OCI-LY1 (cell line): ENCODE results near the gene ACTL8.

Experiments used
- H2AFZ ChIP-seq: fragments of 200-600 bp; sonication (generic), shearing (Covaris generic); 2 replicates; pipeline ENCODE4 v1.6.0; 2014; ENCODE audit warnings: antibody characterized with exemption, mild to moderate bottlenecking, low read length
- H3F3A ChIP-seq: fragments of 200-600 bp; sonication (generic), shearing (Covaris generic); 2 replicates; pipeline ENCODE4 v1.6.0; 2014; ENCODE audit warnings: mild to moderate bottlenecking, antibody characterized with exemption, low read length, moderate library complexity; ENCODE audit not compliant: insufficient read depth
- H3K27ac ChIP-seq: fragments of 200-600 bp; sonication (generic); 2 replicates; pipeline ENCODE4 v1.5.1; 2014; ENCODE audit warnings: low read length, mixed run types, mild to moderate bottlenecking, low read depth; ENCODE audit not compliant: poor library complexity, severe bottlenecking
- H3K27me3 ChIP-seq: fragments of 200-600 bp; sonication (generic); 2 replicates; pipeline ENCODE4 v1.6.0; 2014; ENCODE audit warnings: antibody characterized with exemption, mild to moderate bottlenecking, low read length, moderate library complexity; ENCODE audit not compliant: insufficient read depth
- H3K36me3 ChIP-seq: fragments of 200-600 bp; sonication (generic); 2 replicates; pipeline ENCODE4 v1.6.1; 2014; ENCODE audit warnings: mild to moderate bottlenecking, antibody characterized with exemption, low read length, moderate library complexity, mixed read lengths; ENCODE audit not compliant: insufficient read depth
- H3K4me1 ChIP-seq: fragments of 200-600 bp; sonication (generic); 2 replicates; pipeline ENCODE4 v1.5.1; 2014; ENCODE audit warnings: mild to moderate bottlenecking, low read length, moderate library complexity; ENCODE audit not compliant: insufficient read depth, severe bottlenecking
- H3K4me2 ChIP-seq: fragments of 200-600 bp; sonication (generic), shearing (Covaris generic); 2 replicates; pipeline ENCODE4 v1.6.1; 2014; ENCODE audit warnings: low read length
- H3K4me3 ChIP-seq: fragments of 200-600 bp; sonication (generic); 2 replicates; pipeline ENCODE4 v1.5.1; 2014; ENCODE audit warnings: low read length, low read depth, mild to moderate bottlenecking, mixed read lengths; ENCODE audit not compliant: poor library complexity, severe bottlenecking
- H3K79me2 ChIP-seq: fragments of 200-600 bp; shearing (Covaris generic); 2 replicates; pipeline ENCODE4 v1.6.1; 2016; ENCODE audit warnings: mixed run types, low read length, mixed read lengths; ENCODE audit not compliant: insufficient read depth
- H3K9ac ChIP-seq: fragments of 200-600 bp; sonication (generic), shearing (Covaris generic); 2 replicates; pipeline ENCODE4 v1.6.1; 2014; ENCODE audit warnings: mild to moderate bottlenecking, low read length, mixed read lengths
- H3K9me2 ChIP-seq: fragments of 200-600 bp; sonication (generic), shearing (Covaris generic); 2 replicates; pipeline ENCODE4 v1.6.1; 2014; ENCODE audit warnings: low read depth, mild to moderate bottlenecking, low read length, mixed read lengths
- H3K9me3 ChIP-seq: fragments of 200-600 bp; shearing (Covaris generic); 2 replicates; pipeline ENCODE4 v1.6.1; 2014; ENCODE audit warnings: low read length, mixed read lengths
- H4K20me1 ChIP-seq: fragments of 200-600 bp; sonication (generic), shearing (Covaris generic); 2 replicates; pipeline ENCODE4 v1.6.0; 2016; ENCODE audit warnings: mild to moderate bottlenecking, low read length; ENCODE audit not compliant: insufficient read depth
- EZH2 ChIP-seq: fragments of 200-600 bp; sonication (generic), shearing (Covaris generic); IDR thresholded peaks from 2 replicates; pipeline ENCODE4 v1.8.0; 2017; ENCODE audit warnings: borderline replicate concordance, mixed run types, mild to moderate bottlenecking, antibody characterized with exemption, low read length, moderate library complexity, mixed read lengths
- TF ChIP-seq, protein P1 (sequence below): fragments of 200-600 bp; sonication (generic), shearing (Covaris generic); IDR thresholded peaks from 2 replicates; pipeline ENCODE4 v1.5.1; 2017; ENCODE audit warnings: mild to moderate bottlenecking, antibody characterized with exemption, low read length, moderate library complexity, mixed read lengths

ACTL8 gene

GRCh38 chr1:17825273-17826164 is 70.4 kb downstream of the ACTL8 start:
- TF ChIP-seq EZH2 = no peak
- TF ChIP-seq, protein P1, sequence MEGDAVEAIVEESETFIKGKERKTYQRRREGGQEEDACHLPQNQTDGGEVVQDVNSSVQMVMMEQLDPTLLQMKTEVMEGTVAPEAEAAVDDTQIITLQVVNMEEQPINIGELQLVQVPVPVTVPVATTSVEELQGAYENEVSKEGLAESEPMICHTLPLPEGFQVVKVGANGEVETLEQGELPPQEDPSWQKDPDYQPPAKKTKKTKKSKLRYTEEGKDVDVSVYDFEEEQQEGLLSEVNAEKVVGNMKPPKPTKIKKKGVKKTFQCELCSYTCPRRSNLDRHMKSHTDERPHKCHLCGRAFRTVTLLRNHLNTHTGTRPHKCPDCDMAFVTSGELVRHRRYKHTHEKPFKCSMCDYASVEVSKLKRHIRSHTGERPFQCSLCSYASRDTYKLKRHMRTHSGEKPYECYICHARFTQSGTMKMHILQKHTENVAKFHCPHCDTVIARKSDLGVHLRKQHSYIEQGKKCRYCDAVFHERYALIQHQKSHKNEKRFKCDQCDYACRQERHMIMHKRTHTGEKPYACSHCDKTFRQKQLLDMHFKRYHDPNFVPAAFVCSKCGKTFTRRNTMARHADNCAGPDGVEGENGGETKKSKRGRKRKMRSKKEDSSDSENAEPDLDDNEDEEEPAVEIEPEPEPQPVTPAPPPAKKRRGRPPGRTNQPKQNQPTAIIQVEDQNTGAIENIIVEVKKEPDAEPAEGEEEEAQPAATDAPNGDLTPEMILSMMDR = no peak
- H3K9me2 ChIP-seq = no peaks in the 10 kb centered on the region
- H3K4me2 ChIP-seq = no peak overlapping the region
- H3K27ac ChIP-seq = no peak overlapping the region
- H4K20me1 ChIP-seq = no peaks in the 10 kb centered on the region
- H3F3A ChIP-seq = no peaks in the 10 kb centered on the region
- H3K79me2 ChIP-seq = no peaks in the 10 kb centered on the region
- no peak overlapping the region for H3K9ac ChIP-seq
- no peak overlapping the region for H3K4me3 ChIP-seq
- H2AFZ ChIP-seq = no peak overlapping the region
- H3K36me3 ChIP-seq = no peaks in the 10 kb centered on the region
- H3K9me3 ChIP-seq = no peaks in the 10 kb centered on the region
- no peaks in the 10 kb centered on the region for H3K4me1 ChIP-seq
- no peaks in the 10 kb centered on the region for H3K27me3 ChIP-seq

DNA sequence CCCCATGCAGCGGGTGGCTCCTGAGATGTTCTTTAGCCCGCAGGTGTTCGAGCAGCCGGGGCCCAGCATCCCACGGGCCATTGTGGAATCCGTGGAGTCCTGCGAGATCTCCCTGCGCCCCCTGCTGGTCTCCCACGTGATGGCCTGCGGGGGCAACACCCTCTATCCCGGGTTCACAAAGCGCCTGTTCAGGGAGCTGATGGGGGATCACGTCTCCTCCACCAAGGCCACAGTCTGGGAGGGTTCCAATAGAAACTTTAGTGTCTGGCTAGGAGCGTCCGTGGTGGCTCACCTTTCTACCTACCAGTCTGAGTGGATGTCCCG is 71.0 kb downstream of the ACTL8 start:
- no peak for TF ChIP-seq EZH2
- TF ChIP-seq, protein P1 = peak; percentile 62; the same call in 1 of the 2 replicates
- no peaks in the 10 kb centered on the region for H3K36me3 ChIP-seq
- H3F3A ChIP-seq = no peaks in the 10 kb centered on the region
- no peaks in the 10 kb centered on the region for H4K20me1 ChIP-seq
- H2AFZ ChIP-seq = no peak overlapping the region
- no peaks in the 10 kb centered on the region for H3K27me3 ChIP-seq
- H3K9me3 ChIP-seq = no peaks in the 10 kb centered on the region
- H3K4me2 ChIP-seq = no peak overlapping the region
- no peak overlapping the region for H3K9ac ChIP-seq
- H3K27ac ChIP-seq = no peak overlapping the region
- H3K4me3 ChIP-seq = no peak overlapping the region
- H3K9me2 ChIP-seq = no peaks in the 10 kb centered on the region
- H3K4me1 ChIP-seq = no peaks in the 10 kb centered on the region
- no peaks in the 10 kb centered on the region for H3K79me2 ChIP-seq

DNA sequence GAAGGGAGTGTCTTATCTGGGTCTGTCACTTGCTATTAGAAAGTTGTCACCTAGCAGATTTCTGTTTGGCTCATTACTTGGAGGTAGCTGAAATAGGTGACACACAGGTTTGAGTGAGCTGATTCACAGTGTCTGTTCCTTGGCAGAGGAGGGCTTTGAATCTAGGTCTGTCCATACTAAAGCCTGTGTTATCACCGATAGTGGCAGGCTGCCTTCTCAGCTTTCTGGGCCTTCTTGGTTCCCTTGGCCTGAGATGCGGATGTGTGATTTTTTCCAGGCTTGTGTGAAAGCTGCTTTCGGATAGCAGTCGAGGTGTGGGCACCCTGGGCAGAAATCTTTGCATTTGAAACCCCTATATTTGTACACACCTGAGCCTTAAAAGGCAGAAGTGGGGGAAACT is 73.9 kb downstream of the ACTL8 start:
- no peaks in the 10 kb centered on the region for H3K9me3 ChIP-seq
- no peaks in the 10 kb centered on the region for H3K27me3 ChIP-seq
- H3K4me1 ChIP-seq = no peaks in the 10 kb centered on the region
- H4K20me1 ChIP-seq = no peaks in the 10 kb centered on the region
- H3K9me2 ChIP-seq = no peaks in the 10 kb centered on the region
- H3K79me2 ChIP-seq = no peaks in the 10 kb centered on the region
- no peak overlapping the region for H2AFZ ChIP-seq
- no peaks in the 10 kb centered on the region for H3F3A ChIP-seq
- no peak overlapping the region for H3K4me2 ChIP-seq
- no peak overlapping the region for H3K27ac ChIP-seq
- TF ChIP-seq, protein P1 = no peak
- TF ChIP-seq EZH2 = no peak
- H3K36me3 ChIP-seq = no peaks in the 10 kb centered on the region
- H3K4me3 ChIP-seq = no peak overlapping the region
- H3K9ac ChIP-seq = no peak overlapping the region
